Type B pancreatic cell (in vitro differentiated cells): ENCODE results near the gene CORO2A. TPM values are rescaled to one million over a fixed set of nuclear protein-coding genes. Genes with fewer than 3 reads are reported as not detected.
A peak's percentile ranks its signal among the peaks of the same experiment; 100 is the strongest.
"Not testable (repeated sequence)": the region's sequence is repeated elsewhere in the genome, so short reads cannot be mapped to it uniquely, and the experiment has no call there.

Experiments
- DNase-seq: peaks from one replicate; pipeline ENCODE4 v3.0.0; 2021; ENCODE audit warnings: mixed read lengths; ENCODE audit not compliant: unreplicated experiment; ENCODE audit errors: extremely low spot score
- H3K27ac Mint-ChIP-seq: 2 replicates; pipeline ENCODE4 v1.8.0; 2021; ENCODE audit warnings: mild to moderate bottlenecking, mixed read lengths
- H3K27me3 Mint-ChIP-seq: 2 replicates; pipeline ENCODE4 v1.8.0; 2021; ENCODE audit warnings: mixed read lengths
- H3K36me3 Mint-ChIP-seq: 2 replicates; pipeline ENCODE4 v1.8.0; 2021; ENCODE audit warnings: mixed read lengths
- H3K4me1 Mint-ChIP-seq: one replicate; pipeline ENCODE4 v1.8.0; 2021; ENCODE audit warnings: mixed read lengths; ENCODE audit not compliant: unreplicated experiment
- H3K4me3 Mint-ChIP-seq: 2 replicates; pipeline ENCODE4 v1.8.0; 2021; ENCODE audit warnings: mild to moderate bottlenecking, mixed read lengths
- H3K9me3 Mint-ChIP-seq: 2 replicates; pipeline ENCODE4 v1.8.0; 2021; ENCODE audit warnings: mixed read lengths
- total RNA-seq: library from RNA; stranded (reverse); gene quantifications from 2 replicates; pipeline ENCODE4 v1.2.1, GENCODE V29; 2021; ENCODE audit warnings: low replicate concordance
- TF ChIP-seq, protein P1 (sequence below): fragments of 200-600 bp; sonication (generic); conservative IDR thresholded peaks from 2 replicates; pipeline ENCODE4 v1.5.0; 2021; ENCODE audit warnings: antibody characterized with exemption, mild to moderate bottlenecking

CORO2A gene
- total RNA-seq, 1 donor from 2014 or later = 9.9 TPM

DNA sequence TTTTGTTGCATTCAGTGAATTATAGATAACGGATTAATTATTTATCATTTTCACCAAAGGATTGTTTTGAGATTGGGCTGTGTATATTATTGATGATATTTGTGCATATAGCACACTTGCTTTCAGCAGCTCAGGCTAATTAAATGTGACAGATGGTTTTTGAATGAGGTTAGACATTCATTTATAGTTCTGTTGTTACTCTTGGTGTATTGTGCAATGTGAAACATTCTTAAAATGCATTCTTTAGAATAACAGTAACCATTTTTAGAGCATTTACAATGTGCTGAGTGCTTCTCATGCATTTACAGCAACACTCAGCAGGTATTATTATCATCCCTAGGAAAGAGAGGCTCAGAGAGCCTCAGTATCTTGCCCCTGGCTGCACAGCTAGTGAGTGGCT, 112.1 kb downstream of the CORO2A start:
- H3K36me3 Mint-ChIP-seq = peaks cover 23% of the 10 kb centered on the region
- H3K9me3 Mint-ChIP-seq = no peaks in the 10 kb centered on the region
- no peaks in the 10 kb centered on the region for H3K27me3 Mint-ChIP-seq
- TF ChIP-seq, protein P1, sequence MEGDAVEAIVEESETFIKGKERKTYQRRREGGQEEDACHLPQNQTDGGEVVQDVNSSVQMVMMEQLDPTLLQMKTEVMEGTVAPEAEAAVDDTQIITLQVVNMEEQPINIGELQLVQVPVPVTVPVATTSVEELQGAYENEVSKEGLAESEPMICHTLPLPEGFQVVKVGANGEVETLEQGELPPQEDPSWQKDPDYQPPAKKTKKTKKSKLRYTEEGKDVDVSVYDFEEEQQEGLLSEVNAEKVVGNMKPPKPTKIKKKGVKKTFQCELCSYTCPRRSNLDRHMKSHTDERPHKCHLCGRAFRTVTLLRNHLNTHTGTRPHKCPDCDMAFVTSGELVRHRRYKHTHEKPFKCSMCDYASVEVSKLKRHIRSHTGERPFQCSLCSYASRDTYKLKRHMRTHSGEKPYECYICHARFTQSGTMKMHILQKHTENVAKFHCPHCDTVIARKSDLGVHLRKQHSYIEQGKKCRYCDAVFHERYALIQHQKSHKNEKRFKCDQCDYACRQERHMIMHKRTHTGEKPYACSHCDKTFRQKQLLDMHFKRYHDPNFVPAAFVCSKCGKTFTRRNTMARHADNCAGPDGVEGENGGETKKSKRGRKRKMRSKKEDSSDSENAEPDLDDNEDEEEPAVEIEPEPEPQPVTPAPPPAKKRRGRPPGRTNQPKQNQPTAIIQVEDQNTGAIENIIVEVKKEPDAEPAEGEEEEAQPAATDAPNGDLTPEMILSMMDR = no peak
- DNase-seq = no peak
- no peak overlapping the region for H3K4me3 Mint-ChIP-seq
- no peak overlapping the region for H3K27ac Mint-ChIP-seq
- H3K4me1 Mint-ChIP-seq = peaks cover 7% of the 10 kb centered on the region

DNA sequence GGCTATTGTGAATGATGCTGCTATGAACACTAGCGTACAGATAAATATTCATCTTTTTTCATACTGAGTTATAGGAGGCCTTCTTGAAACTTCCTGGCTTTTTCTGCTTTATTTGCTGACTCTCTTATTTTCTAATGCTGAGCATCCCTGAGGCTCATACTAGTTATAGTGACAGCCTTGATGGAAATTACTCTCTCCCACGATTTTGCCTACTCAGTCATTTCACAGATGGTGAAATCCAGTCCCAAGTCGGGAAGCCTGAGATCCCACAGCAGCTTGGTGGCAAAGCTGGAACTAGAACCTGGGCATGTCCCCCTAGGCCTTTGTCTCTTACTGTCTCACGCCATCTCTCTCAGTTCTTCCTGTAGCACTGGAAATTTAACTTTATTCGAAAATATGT, 113.5 kb downstream of the CORO2A start:
- Mint-ChIP-seq H3K9me3 (no peaks in the 10 kb centered on the region), H3K36me3 (peaks cover 21% of the 10 kb centered on the region), H3K4me3 (no peak overlapping the region), H3K4me1 (peaks cover 12% of the 10 kb centered on the region), H3K27me3 (no peaks in the 10 kb centered on the region), H3K27ac (no peak overlapping the region)
- no peak for DNase-seq
- TF ChIP-seq, protein P1 = no peak

DNA sequence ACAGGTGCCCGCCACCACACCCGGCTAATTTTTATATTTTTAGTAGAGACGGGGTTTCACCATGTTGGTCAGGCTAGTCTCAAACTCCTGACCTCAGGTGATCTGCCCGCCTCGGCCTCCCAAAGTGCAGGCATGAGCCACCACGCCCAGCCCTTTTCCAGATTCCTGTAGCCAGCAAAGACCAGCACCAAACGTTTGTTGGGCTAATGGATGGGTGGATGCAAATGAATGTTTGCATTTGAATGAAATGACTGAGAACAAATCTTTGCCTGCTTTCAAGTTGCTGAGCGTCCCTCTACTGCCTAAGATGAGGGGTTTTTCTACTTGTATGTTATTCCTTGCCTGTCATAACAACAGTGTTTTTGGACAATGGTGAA, 115.9 kb downstream of the CORO2A start:
- not testable (repeated sequence) for H3K27me3 Mint-ChIP-seq, DNase-seq, H3K4me3 Mint-ChIP-seq, H3K27ac Mint-ChIP-seq, H3K9me3 Mint-ChIP-seq, H3K36me3 Mint-ChIP-seq
- peaks cover 12% of the 10 kb centered on the region for H3K4me1 Mint-ChIP-seq

DNA sequence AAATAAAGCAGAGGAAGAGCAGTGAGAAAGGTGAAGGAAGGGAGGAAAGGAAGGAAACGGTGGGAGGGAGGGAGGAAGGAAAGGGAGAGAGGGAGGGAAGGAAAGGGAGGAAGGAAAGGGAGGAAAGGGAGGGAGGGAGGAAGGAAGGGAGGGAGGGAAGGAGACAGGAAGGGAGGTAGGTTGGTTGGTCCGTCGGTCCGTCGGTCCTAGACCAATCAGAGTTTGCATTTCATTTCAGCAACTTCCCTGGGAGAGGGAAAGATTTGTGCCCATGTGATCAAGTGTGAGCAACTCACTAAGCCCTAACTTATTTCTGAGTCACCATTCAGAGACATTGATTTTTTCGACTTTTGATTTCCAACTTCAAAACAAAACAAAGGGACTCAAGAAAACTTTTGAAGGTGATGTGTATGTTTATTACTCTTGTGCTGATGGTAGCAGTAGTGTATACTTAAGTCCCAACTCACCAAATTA, 117.1 kb downstream of the CORO2A start:
- H3K4me1 Mint-ChIP-seq = peaks cover 12% of the 10 kb centered on the region
- TF ChIP-seq, protein P1 = no peak
- H3K27ac Mint-ChIP-seq = peak overlapping the region; percentile 48
- no peaks in the 10 kb centered on the region for H3K27me3 Mint-ChIP-seq
- no peaks in the 10 kb centered on the region for H3K9me3 Mint-ChIP-seq
- no peak overlapping the region for H3K4me3 Mint-ChIP-seq
- no peak for DNase-seq
- H3K36me3 Mint-ChIP-seq = peaks cover 13% of the 10 kb centered on the region

DNA sequence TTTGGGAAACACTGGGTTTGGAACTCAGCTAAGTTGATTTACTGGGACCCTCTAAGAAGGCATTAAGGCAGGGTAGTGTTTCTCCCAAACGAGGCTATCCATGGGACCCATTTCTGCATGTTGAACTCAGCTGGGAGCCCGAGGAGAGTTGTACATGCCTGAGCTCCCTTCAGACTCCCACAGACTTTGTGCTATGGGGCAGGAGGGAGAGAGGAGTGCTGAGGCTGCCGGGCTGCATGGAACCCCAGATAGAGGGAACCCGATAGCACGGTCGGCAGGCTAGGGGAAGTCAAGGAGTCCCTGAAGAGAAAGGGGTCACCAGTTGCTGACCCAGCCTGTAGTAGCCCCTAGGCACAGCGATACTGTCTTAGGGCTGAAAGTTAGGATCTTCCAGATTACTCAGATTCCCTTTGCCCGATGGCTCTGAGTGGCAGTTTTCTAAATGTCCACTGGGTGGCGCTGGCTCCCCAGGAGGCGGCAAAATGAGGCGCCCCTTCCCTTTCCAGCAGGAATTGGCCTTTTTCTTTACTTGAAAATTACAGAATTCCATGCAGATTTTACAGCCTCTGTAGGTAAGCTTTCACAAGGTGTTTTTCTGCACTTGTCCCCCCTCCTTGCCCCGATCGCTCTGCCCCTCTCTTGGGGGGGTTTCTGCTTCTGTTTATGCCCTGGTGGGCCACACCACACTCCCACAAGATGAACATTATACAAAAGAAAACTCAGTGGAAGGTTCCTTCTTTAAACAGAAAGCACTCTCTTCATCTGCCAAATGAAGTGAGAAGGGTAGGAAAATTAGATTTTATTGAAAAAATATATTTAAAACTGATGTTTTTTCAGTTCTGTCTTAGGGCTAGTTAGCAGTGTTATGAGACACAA, 118.1 kb downstream of the CORO2A start:
- Mint-ChIP-seq H3K4me1 (peaks cover 12% of the 10 kb centered on the region), H3K36me3 (peaks cover 13% of the 10 kb centered on the region), H3K27ac (peak overlapping the region; percentile 86), H3K4me3 (peak overlapping the region; percentile 28), H3K27me3 (no peaks in the 10 kb centered on the region), H3K9me3 (no peaks in the 10 kb centered on the region)
- TF ChIP-seq, protein P1 = peak; percentile 96
- DNase-seq = peak; percentile 81

DNA sequence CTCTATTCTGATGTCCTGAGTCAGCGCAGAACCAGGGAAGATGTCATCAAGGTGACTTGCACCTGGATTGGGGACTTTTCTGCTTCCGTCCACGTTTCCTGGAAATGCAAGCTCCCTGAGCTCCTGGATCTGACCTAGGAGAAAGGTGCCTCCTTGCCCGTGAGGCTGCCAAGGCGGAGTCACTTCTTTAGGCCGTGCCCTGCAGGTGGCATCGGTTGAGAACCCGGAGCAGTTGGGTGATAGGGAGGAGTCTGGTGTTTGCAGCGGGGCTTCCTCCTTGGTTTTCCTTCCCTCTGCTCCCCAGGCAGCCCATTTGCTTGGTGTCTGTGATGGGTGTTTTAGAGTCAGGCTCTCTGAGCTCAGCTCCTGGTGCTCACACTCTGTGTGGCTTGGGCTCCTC, 120.7 kb downstream of the CORO2A start:
- Mint-ChIP-seq H3K4me1 (peaks cover 12% of the 10 kb centered on the region), H3K9me3 (no peaks in the 10 kb centered on the region), H3K27ac (peak overlapping the region; percentile 96), H3K36me3 (peaks cover 8% of the 10 kb centered on the region), H3K27me3 (no peaks in the 10 kb centered on the region), H3K4me3 (no peak overlapping the region)
- no peak for DNase-seq
- TF ChIP-seq, protein P1 = no peak
